A673 (cell line): ENCODE results near the gene SOAT1.

ENCODE experiments used
- CTCF ChIP-seq: fragments of 300-800, 200-600 bp; sonication (generic); conservative IDR thresholded peaks from 2 replicates; pipeline ENCODE4 v1.5.1; 2017; ENCODE audit warnings: low read depth, mild to moderate bottlenecking, antibody characterized with exemption, low read length, moderate library complexity, mixed read lengths
- EZH2 ChIP-seq: fragments of 200-600 bp; sonication (generic); IDR thresholded peaks from 2 replicates; pipeline ENCODE4 v1.6.1; 2017; ENCODE audit warnings: borderline replicate concordance, low read depth, mild to moderate bottlenecking, mixed read lengths, antibody characterized with exemption, low read length; ENCODE audit not compliant: poor library complexity, severe bottlenecking

- TF ChIP-seq CTCF: no peak
- TF ChIP-seq EZH2: no peak
Observed at GRCh38 chr1:179321533-179322216, 28.1 kb downstream of the SOAT1 start.
